Breast epithelium (tissue), 4 donors: Measurements from ENCODE around the gene ZNF497. TPM values are rescaled to one million over a fixed set of nuclear protein-coding genes. Genes with fewer than 3 reads are reported as not detected.

Experiments
- DNase-seq, 2 donors: peaks; one replicate each; pipeline ENCODE4 v3.0.0-alpha.2; 2019; ENCODE audit warnings: low spot score in 2 of 2
- H3K27ac ChIP-seq, 2 donors: fragments of 200-600 bp; sonication (generic) in 1 of 2; one replicate each; pipeline ENCODE4 v1.5.1; 2016 to 2019; ENCODE audit warnings: mild to moderate bottlenecking in 1 of 2
- H3K27me3 ChIP-seq, 2 donors: fragments of 200-600 bp; sonication (generic) in 1 of 2; one replicate each; pipeline versions ENCODE4 v1.5.1 to v1.6.0; 2017 to 2019; ENCODE audit warnings: control low read depth in 1 of 2, mild to moderate bottlenecking in 1 of 2
- H3K36me3 ChIP-seq: fragments of 200-600 bp; one replicate; pipeline ENCODE4 v1.5.1; 2019
- H3K4me1 ChIP-seq, 2 donors: fragments of 200-600 bp; sonication (generic); one replicate each; pipeline ENCODE4 v1.5.1; 2016 to 2019; ENCODE audit warnings: control low read depth in 1 of 2
- H3K4me3 ChIP-seq, 3 donors: fragments of 200-600 bp; sonication (generic); 1 replicate in 2 of 3; 2 replicates in 1 of 3; pipeline ENCODE4 v1.5.1; 2016 to 2019; ENCODE audit warnings: mild to moderate bottlenecking in 3 of 3, moderate library complexity in 2 of 3
- H3K9me3 ChIP-seq, 2 donors: fragments of 200-600 bp; sonication (generic) in 1 of 2; one replicate each; pipeline ENCODE4 v1.5.1; 2016 to 2019; ENCODE audit warnings: control low read depth in 1 of 2
- CTCF ChIP-seq, 3 donors: fragments of 450-650 bp; IDR thresholded peaks; one replicate each; pipeline ENCODE4 v1.5.1; 2016 to 2017; ENCODE audit warnings: antibody characterized with exemption in 3 of 3, mild to moderate bottlenecking in 3 of 3, moderate library complexity in 3 of 3
- POLR2A ChIP-seq: fragments of 450-650 bp; IDR thresholded peaks from one replicate; pipeline ENCODE4 v1.6.1; 2016; ENCODE audit warnings: antibody characterized with exemption, mild to moderate bottlenecking, moderate library complexity
- POLR2AphosphoS5 ChIP-seq, 3 donors: sonication (generic); formaldehyde crosslinking; IDR thresholded peaks; one replicate each; pipeline ENCODE4 v1.6.1; 2017; ENCODE audit warnings: antibody characterized with exemption in 3 of 3
- intact Hi-C: fragments of 100-400 bp; cut with DNase I; formaldehyde crosslinking; loops from one replicate; pipeline ENCODE4 v1.15.1; 2023; ENCODE audit warnings: low total_unique reads
- total RNA-seq, 3 donors: library from RNA; depleted of rRNA; stranded (reverse); fragments of >200 nt; gene quantifications; one replicate each; pipeline ENCODE4 v1.1.0, GENCODE V29; 2016

Gene ZNF497
- total RNA-seq, 3 donors from 2014 or later, result 0.80 to 5.3 (median 3.6) TPM

DNA sequence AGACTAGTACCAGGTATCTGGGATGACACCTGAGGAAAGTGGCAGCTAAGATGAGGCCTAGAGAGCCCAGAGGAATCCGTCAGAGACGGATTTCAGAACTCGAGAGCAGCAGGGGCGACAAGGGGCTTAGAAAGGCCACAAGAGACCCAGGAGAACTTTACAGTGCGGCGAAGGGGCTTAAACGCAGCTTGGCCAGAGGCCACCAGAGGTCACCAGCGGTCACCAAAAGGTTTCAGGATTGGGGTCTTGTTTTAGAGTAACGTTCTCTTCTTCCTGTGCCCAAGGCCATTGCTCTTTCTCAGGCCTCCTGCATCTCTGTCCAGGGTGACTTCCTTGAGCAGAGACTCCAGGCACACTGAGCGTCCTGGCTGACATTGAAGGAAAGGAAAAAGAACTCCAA lies 33.6 kb downstream of the ZNF497 start:
- intact Hi-C loops, result no loop called here
- no peak for TF ChIP-seq CTCF (IDR thresholded peaks at IDR 0.05)
- TF ChIP-seq POLR2A, result no peak
- TF ChIP-seq POLR2AphosphoS5 (IDR thresholded peaks at IDR 0.05), result no peak

DNA sequence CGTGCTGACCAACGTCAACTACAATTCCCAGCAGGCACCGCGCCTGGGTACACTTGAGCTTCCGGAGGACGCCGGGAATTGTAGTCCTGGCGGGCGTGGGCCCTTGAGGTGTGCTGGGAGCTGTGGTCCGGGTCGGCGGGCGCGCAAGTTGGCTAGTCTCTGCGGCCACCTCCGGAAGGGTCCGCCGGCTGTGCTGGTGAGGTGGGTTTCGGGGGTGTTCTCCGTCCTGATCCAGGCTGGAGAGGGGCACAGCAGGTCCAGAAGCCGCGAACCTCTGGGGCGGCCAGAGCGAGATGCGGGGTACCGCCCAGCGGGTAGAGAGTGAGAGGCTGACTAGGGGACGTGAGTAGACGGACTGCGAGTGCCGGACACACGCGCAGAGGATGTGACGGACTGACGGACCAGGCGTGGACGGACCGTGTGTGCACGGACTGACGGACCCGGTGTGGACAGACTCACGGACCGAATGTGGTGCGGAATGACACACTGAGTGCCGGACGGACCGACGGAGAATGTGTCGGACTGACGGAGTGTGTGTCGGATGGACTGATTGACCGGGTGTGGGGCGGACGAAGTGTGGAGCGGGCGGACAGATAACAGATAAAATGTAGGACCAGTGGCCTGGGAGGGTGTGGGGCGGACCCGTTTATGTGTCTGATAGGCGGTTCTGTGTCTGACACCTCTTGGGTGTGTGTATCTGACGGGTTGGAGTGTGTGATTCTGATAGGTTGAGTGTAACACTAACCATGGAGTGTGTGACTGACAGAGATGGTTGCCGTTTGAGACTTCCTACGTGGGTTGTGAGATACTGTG lies 35.4 kb downstream of the ZNF497 start, which contains the start of gene ZSCAN22:
TSS of gene ZSCAN22 (plus strand) at position 81 of the 813 bp plus-strand sequence. CDS start 7,809 bp downstream, outside the sequence.
- Histone ChIP-seq H3K27me3 (no peaks in the 10 kb centered on the region), H3K4me1 (peaks cover 4 to 11% of the 10 kb centered on the region in 2 donors), H3K9me3 (no peaks in the 10 kb centered on the region), H3K4me3 (peak within 1 kb of the TSS; percentile 73 to 78 (median 73)), H3K27ac (peak within 1 kb of the TSS; percentile 86), H3K36me3 (no peaks in the 10 kb centered on the region)
- peak; percentile 94 for DNase-seq
- intact Hi-C loops, result no loop called here
- peak; percentile 33 for TF ChIP-seq POLR2A
- peak in 1 of 3 donors; percentile 8 for TF ChIP-seq CTCF (IDR thresholded peaks at IDR 0.05)
- peak; percentile 83 to 91 (median 84) for TF ChIP-seq POLR2AphosphoS5 (IDR thresholded peaks at IDR 0.05)

More for the DNA sequence above, 33.6 kb downstream of the ZNF497 start:
- Histone ChIP-seq H3K27ac (no peak overlapping the region), H3K4me1 (peaks cover 4 to 11% of the 10 kb centered on the region in 2 donors), H3K9me3 (no peaks in the 10 kb centered on the region), H3K27me3 (no peaks in the 10 kb centered on the region), H3K4me3 (no peak overlapping the region), H3K36me3 (no peaks in the 10 kb centered on the region)
- no peak for DNase-seq

- Histone ChIP-seq H3K9me3 (no peaks in the 10 kb centered on the region), H3K27ac (peak overlapping the region; percentile 86), H3K4me1 (peaks cover 4 to 11% of the 10 kb centered on the region in 2 donors), H3K36me3 (no peaks in the 10 kb centered on the region), H3K4me3 (peak overlapping the region; percentile 73 to 78 (median 73)), H3K27me3 (no peaks in the 10 kb centered on the region)
- TF ChIP-seq CTCF (IDR thresholded peaks at IDR 0.05) (no peak), POLR2AphosphoS5 (IDR thresholded peaks at IDR 0.05) (no peak), POLR2A (no peak)
- intact Hi-C loops, result no loop called here
- DNase-seq, result no peak
These were observed 36.0 kb downstream of the ZNF497 start for GRCh38 chr19:58326501-58326913.

DNA sequence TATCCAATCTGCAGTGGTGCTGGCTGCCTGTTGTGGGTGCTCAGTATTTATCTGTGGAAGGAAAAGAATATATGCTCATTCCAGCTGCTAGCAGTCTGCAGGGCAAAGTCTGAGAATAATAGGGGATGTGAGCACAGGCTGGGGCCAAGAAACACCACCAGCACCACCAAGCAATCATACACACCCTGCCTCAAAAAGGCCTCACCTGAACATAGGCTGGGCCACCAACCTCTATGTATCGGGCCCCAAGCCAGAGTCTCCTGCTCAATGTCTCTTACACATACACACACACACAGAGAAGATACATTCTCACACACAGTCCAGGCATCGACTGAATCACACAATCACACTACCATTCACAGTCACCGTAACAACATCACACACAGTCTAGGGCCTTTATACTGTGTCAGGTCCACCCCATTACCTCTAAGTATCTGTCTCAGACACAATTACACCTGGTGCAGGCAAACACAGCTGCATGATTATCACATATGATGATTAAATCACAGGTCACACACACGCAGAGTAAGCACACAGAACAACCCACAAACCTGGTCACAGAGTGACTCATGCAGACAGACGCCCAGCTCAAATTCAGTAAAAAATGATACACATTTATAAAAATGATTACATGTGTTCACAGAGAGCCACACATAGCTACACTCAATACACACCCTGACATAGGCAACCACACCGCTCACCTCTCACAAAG lies 37.1 kb downstream of the ZNF497 start:
- Histone ChIP-seq H3K4me1 (peaks cover 4 to 11% of the 10 kb centered on the region in 2 donors), H3K27ac (no peak overlapping the region), H3K4me3 (peak overlapping the region in 1 of 3 donors; percentile 78), H3K9me3 (no peaks in the 10 kb centered on the region), H3K27me3 (no peaks in the 10 kb centered on the region), H3K36me3 (no peaks in the 10 kb centered on the region)
- TF ChIP-seq POLR2A (no peak), CTCF (IDR thresholded peaks at IDR 0.05) (no peak), POLR2AphosphoS5 (IDR thresholded peaks at IDR 0.05) (no peak)
- no peak for DNase-seq
- intact Hi-C loops, result no loop called here
